GM23248 (cell line): ENCODE measurements around the gene TNIP1. TPM values are rescaled to one million over a fixed set of nuclear protein-coding genes. Genes with fewer than 3 reads are reported as not detected.
A peak's percentile ranks its signal among the peaks of the same experiment; 100 is the strongest.

Experiments
- DNase-seq: peaks from one replicate; pipeline ENCODE4 v3.0.0-alpha.2; 2015
- H2AFZ ChIP-seq: fragments of 200-600 bp; sonication (generic); 2 replicates; pipeline ENCODE4 v1.6.1; 2016; ENCODE audit warnings: antibody characterized with exemption
- H3F3A ChIP-seq: fragments of 200-600 bp; sonication (generic); 2 replicates; pipeline ENCODE4 v1.6.1; 2016; ENCODE audit warnings: mild to moderate bottlenecking, antibody characterized with exemption, mixed run types; ENCODE audit not compliant: insufficient read depth
- H3K27ac ChIP-seq: fragments of 200-600 bp; sonication (generic); 2 replicates; pipeline ENCODE4 v1.5.1; 2016; ENCODE audit warnings: mild to moderate bottlenecking
- H3K27me3 ChIP-seq: fragments of 200-600 bp; sonication (generic); replicated peaks from 2 replicates; pipeline ENCODE4 v1.6.1; 2016; ENCODE audit warnings: mild to moderate bottlenecking; ENCODE audit not compliant: insufficient read depth
- H3K36me3 ChIP-seq: fragments of 200-600 bp; sonication (generic); 2 replicates; pipeline ENCODE4 v1.6.1; 2016; ENCODE audit warnings: low read depth, mild to moderate bottlenecking
- H3K4me1 ChIP-seq: fragments of 200-600 bp; sonication (generic); 2 replicates; pipeline ENCODE4 v1.6.1; 2016; ENCODE audit warnings: mild to moderate bottlenecking; ENCODE audit not compliant: insufficient read depth
- H3K4me2 ChIP-seq: fragments of 200-600 bp; sonication (generic); one replicate; pipeline ENCODE4 v1.6.1; 2016; ENCODE audit warnings: mild to moderate bottlenecking; ENCODE audit not compliant: unreplicated experiment
- H3K4me3 ChIP-seq: fragments of 200-600 bp; sonication (generic); 2 replicates; pipeline ENCODE4 v1.5.1; 2016; ENCODE audit warnings: mild to moderate bottlenecking
- H3K79me2 ChIP-seq: fragments of 200-600 bp; sonication (generic); 2 replicates; pipeline ENCODE4 v1.6.1; 2016; ENCODE audit warnings: mild to moderate bottlenecking; ENCODE audit not compliant: insufficient read depth
- H3K9ac ChIP-seq: fragments of 200-600 bp; sonication (generic); 2 replicates; pipeline ENCODE4 v1.6.1; 2016; ENCODE audit warnings: mild to moderate bottlenecking
- H3K9me2 ChIP-seq: fragments of 200-600 bp; sonication (generic); 2 replicates; pipeline ENCODE4 v1.6.1; 2016; ENCODE audit warnings: mixed run types, mild to moderate bottlenecking, moderate library complexity; ENCODE audit not compliant: insufficient read depth
- H3K9me3 ChIP-seq: fragments of 200-600 bp; sonication (generic); one replicate; pipeline ENCODE4 v1.6.1; 2017; ENCODE audit warnings: low read depth
- H4K20me1 ChIP-seq: fragments of 200-600 bp; sonication (generic); 2 replicates; pipeline ENCODE4 v1.6.0; 2016; ENCODE audit not compliant: insufficient read depth
- EZH2 ChIP-seq: fragments of 200-600 bp; sonication (generic); IDR thresholded peaks from 2 replicates; pipeline ENCODE4 v1.6.1; 2018; ENCODE audit warnings: antibody characterized with exemption, mild to moderate bottlenecking; ENCODE audit not compliant: insufficient read depth, poor library complexity, severe bottlenecking
- EZH2phosphoT487 ChIP-seq: fragments of 200-600 bp; sonication (generic); IDR thresholded peaks from 2 replicates; pipeline ENCODE4 v1.6.1; 2018; ENCODE audit warnings: antibody characterized with exemption, moderate library complexity, mild to moderate bottlenecking, low read depth; ENCODE audit not compliant: insufficient read depth
- WGBS, 2 experiments: methylation state at CpG; one replicate each; pipeline ENCODE4 v1.1.6; 2015 to 2017; ENCODE audit warnings: low lambda C conversion rate in 2 of 2, low coverage in 1 of 2; ENCODE audit errors: missing lambda C conversion rate in 2 of 2; 5-methylcytosine and 5-hydroxymethylcytosine counted together
- in situ Hi-C: fragments of 300-500 bp; cut with MboI; formaldehyde crosslinking; loops from 2 replicates; pipeline ENCODE4 v1.15.0; 2020
- polyA plus RNA-seq: library from polyadenylated mRNA; unstranded; fragments of >200 nt; fragmentation: Nextera tagmentation; extraction: Ambion mirVana; gene quantifications from 2 replicates; pipeline ENCODE4 v1.2.1, GENCODE V29; 2016
- total RNA-seq: library from RNA; depleted of rRNA; stranded (reverse); fragments of >200 nt; shearing (Covaris generic); gene quantifications from 2 replicates; pipeline ENCODE4 v1.2.3, GENCODE V29; 2014

Gene TNIP1
- total and polyA plus RNA-seq, 2 experiments from 2014 or later: 43.2 to 88.8 TPM

GRCh38 chr5:151021746-151022145 is 59.1 kb downstream of the TNIP1 start:
- in situ Hi-C loops: no loop called here
- H3F3A ChIP-seq: no peaks in the 10 kb centered on the region; the same call in 1 of the 2 replicates
- no peaks in the 10 kb centered on the region for H3K79me2 ChIP-seq
- no peak for DNase-seq
- H3K4me1 ChIP-seq: no peaks in the 10 kb centered on the region
- 60 to 66% methylated on average over 6 of the region's 6 CpGs for WGBS, 2 experiments
- no peak overlapping the region for H3K9ac ChIP-seq
- no peaks in the 10 kb centered on the region for H4K20me1 ChIP-seq
- no peaks in the 10 kb centered on the region for H3K9me3 ChIP-seq
- H3K9me2 ChIP-seq: no peaks in the 10 kb centered on the region
- H3K4me3 ChIP-seq: no peak overlapping the region
- TF ChIP-seq EZH2phosphoT487 (no peak), EZH2 (no peak)
- H2AFZ ChIP-seq: no peak overlapping the region
- H3K4me2 ChIP-seq: no peak overlapping the region
- H3K36me3 ChIP-seq: no peaks in the 10 kb centered on the region
- no peaks in the 10 kb centered on the region for H3K27me3 ChIP-seq
- H3K27ac ChIP-seq: no peak overlapping the region

DNA sequence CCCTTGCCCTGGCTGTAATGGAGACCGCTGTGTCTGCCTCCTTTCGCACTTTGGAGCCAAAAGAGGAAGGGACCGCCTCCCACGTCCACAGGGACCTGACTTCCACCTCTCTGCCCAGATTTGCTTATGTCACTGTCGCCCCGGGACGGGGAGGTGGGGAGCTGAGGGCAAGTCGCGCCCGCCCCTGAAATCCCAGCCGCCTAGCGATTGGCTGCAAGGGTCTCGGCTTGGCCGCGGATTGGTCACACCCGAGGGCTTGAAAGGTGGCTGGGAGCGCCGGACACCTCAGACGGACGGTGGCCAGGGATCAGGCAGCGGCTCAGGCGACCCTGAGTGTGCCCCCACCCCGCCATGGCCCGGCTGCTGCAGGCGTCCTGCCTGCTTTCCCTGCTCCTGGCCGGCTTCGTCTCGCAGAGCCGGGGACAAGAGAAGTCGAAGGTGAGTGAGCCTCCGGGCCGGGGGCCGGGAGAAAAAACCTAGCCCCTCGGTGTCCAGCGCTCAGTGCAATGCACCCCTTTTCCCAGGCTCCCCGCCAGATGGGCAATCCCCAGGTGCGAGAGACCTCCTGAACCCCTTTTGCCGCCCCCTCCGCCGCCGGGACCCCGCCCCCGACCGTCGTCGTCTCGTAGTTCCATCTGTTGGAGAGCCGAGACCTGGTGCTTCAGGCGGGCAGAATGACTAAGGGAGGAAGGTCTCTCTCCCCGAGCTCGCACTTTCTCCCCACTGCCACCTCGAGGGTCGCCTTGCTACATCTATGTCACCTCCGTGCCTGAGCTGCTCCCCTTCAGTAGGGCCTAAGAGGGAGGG is 60.3 kb downstream of the TNIP1 start, which contains the start of gene GPX3:
GPX3 (plus strand) TSS at position 288 of the 807 bp plus-strand sequence; CDS start at position 352, 64 bp downstream.
- Histone ChIP-seq H3K9ac (peak within 1 kb of the TSS; percentile 18; the same call in 1 of the 2 replicates), H3K9me3 (no peaks in the 10 kb centered on the region), H3F3A (no peaks in the 10 kb centered on the region; the same call in 1 of the 2 replicates), H3K27ac (no peak within 1 kb of the TSS), H3K4me2 (peak within 1 kb of the TSS; percentile 76), H2AFZ (no peak within 1 kb of the TSS), H3K79me2 (no peaks in the 10 kb centered on the region), H3K4me3 (peak within 1 kb of the TSS; percentile 64), H3K9me2 (no peaks in the 10 kb centered on the region), H3K27me3 (no peaks in the 10 kb centered on the region), H3K36me3 (no peaks in the 10 kb centered on the region), H4K20me1 (no peaks in the 10 kb centered on the region), H3K4me1 (no peaks in the 10 kb centered on the region)
- DNase-seq: peak; percentile 51
- WGBS, 2 experiments: 15 to 17% methylated on average over 45 to 51 of the region's 54 CpGs
- TF ChIP-seq EZH2phosphoT487 (no peak), EZH2 (no peak)
- in situ Hi-C loops: no loop called here

- no peak overlapping the region for H2AFZ ChIP-seq
- no peaks in the 10 kb centered on the region; the same call in 1 of the 2 replicates for H3F3A ChIP-seq
- H3K4me2 ChIP-seq: no peak overlapping the region
- no peaks in the 10 kb centered on the region for H4K20me1 ChIP-seq
- H3K79me2 ChIP-seq: no peaks in the 10 kb centered on the region
- no peaks in the 10 kb centered on the region for H3K4me1 ChIP-seq
- no peak overlapping the region for H3K4me3 ChIP-seq
- TF ChIP-seq EZH2: no peak
- TF ChIP-seq EZH2phosphoT487: no peak
- DNase-seq: no peak
- whole genome bisulfite sequencing, 2 experiments: 84 to 96% methylated on average over 2 of the region's 2 CpGs
- no peaks in the 10 kb centered on the region for H3K9me2 ChIP-seq
- H3K36me3 ChIP-seq: no peaks in the 10 kb centered on the region
- H3K9me3 ChIP-seq: no peaks in the 10 kb centered on the region
- no peak overlapping the region for H3K27ac ChIP-seq
- no peaks in the 10 kb centered on the region for H3K27me3 ChIP-seq
- in situ Hi-C loops: no loop called here
- H3K9ac ChIP-seq: no peak overlapping the region
These were observed 61.5 kb downstream of the TNIP1 start for GRCh38 chr5:151019331-151019730.

- H3K4me3 ChIP-seq: no peak overlapping the region
- DNase-seq: no peak
- 75 to 86% methylated on average over 2 of the region's 2 CpGs for WGBS, 2 experiments
- no peaks in the 10 kb centered on the region for H3K79me2 ChIP-seq
- H3K4me2 ChIP-seq: no peak overlapping the region
- H4K20me1 ChIP-seq: no peaks in the 10 kb centered on the region
- no peaks in the 10 kb centered on the region for H3K36me3 ChIP-seq
- no peaks in the 10 kb centered on the region for H3K9me3 ChIP-seq
- H3F3A ChIP-seq: no peaks in the 10 kb centered on the region; the same call in 1 of the 2 replicates
- in situ Hi-C loops: no loop called here
- no peak overlapping the region for H2AFZ ChIP-seq
- no peak for TF ChIP-seq EZH2phosphoT487
- TF ChIP-seq EZH2: no peak
- no peaks in the 10 kb centered on the region for H3K9me2 ChIP-seq
- H3K9ac ChIP-seq: no peak overlapping the region
- H3K4me1 ChIP-seq: no peaks in the 10 kb centered on the region
- H3K27me3 ChIP-seq: no peaks in the 10 kb centered on the region
- no peak overlapping the region for H3K27ac ChIP-seq
These were observed 62.0 kb downstream of the TNIP1 start for GRCh38 chr5:151018846-151019245.
